Measurements from ENCODE around the gene ACOT11.

DNA sequence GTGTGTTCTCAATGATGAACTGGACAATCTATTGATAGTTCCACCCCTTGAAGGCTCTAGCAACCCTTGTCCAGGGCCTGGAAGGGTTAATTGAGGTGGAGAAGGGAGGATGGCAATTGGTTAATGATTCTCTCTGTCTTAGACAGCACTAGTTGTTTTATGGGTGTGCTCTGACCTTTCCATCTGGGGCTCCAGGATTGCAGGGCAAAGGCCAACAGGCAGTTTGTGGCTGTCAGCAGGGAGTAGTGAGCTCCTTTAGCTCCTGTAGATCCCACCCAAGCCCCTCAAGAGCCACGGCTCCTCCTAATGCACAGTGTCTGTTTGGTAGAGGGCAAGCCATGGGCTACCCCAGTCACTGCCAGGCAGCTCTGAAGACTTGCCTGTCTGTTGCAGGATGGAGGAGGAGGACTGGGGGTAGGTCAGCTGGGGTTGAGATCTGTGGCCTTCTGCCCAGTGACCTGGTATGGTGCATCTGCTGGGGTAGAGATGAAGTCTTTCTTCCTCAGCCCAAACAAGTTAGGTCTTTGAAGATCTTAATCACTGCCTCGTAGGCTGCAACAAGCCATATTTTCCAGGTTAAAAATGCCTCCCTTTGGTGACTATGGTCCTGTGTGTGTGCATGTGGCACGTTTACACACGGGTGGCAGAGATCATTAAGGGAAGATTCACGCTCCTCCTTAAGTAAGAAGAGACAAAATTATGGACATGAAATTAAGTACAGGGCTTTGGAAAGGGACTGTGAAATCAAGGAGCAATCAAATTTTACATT is 101.3 kb downstream of the ACOT11 start:
- TF ChIP-seq POLR2A (IDR thresholded peaks at IDR 0.05; ENCODE audit: low read depth, low read length) (no peak), POLR2AphosphoS5 (IDR thresholded peaks at IDR 0.05; ENCODE audit: low read depth, low read length) (no peak), TAF1 (IDR thresholded peaks at IDR 0.05; ENCODE audit: low read depth, low read length) (no peak)
